ENCODE data around the gene RPS8.
"Not testable (repeated sequence)": the region's sequence is repeated elsewhere in the genome, so short reads cannot be mapped to it uniquely, and the experiment has no call there.

The RPS8 gene

GRCh38 chr1:44803312-44804095 lies 28.2 kb downstream of the RPS8 start:
- no peak for DNase-seq

GRCh38 chr1:44805311-44806024 lies 30.1 kb downstream of the RPS8 start:
- no peak for DNase-seq

GRCh38 chr1:44806025-44806703 lies 30.8 kb downstream of the RPS8 start:
- no peak for DNase-seq

GRCh38 chr1:44806704-44807363 lies 31.5 kb downstream of the RPS8 start, which contains the start of gene DYNLT4:
Gene DYNLT4 (minus strand): TSS chr1:44807351. CDS start chr1:44806668, 683 bp downstream.
- DNase-seq = no peak

GRCh38 chr1:44807364-44808062 lies 32.2 kb downstream of the RPS8 start:
- DNase-seq = no peak

- DNase-seq = no peak
These were observed 33.0 kb downstream of the RPS8 start, which contains the start of gene BTBD19 for GRCh38 chr1:44808063-44808937. Gene BTBD19 (plus strand): TSS chr1:44808523. CDS start chr1:44808821, 298 bp downstream.

GRCh38 chr1:44808938-44809917 lies 33.9 kb downstream of the RPS8 start:
- no peak for DNase-seq

- DNase-seq = no peak
These were observed 34.9 kb downstream of the RPS8 start for GRCh38 chr1:44810101-44810761.

GRCh38 chr1:44810762-44811105 lies 35.4 kb downstream of the RPS8 start:
- not testable (repeated sequence) for DNase-seq

GRCh38 chr1:44811234-44811633 lies 35.9 kb downstream of the RPS8 start:
- no peak for DNase-seq

- DNase-seq = no peak
These were observed 37.6 kb downstream of the RPS8 start for GRCh38 chr1:44812822-44813543.

- not testable (repeated sequence) for DNase-seq
These were observed 40.6 kb downstream of the RPS8 start for GRCh38 chr1:44815926-44816325.

GRCh38 chr1:44817307-44817706 lies 42.0 kb downstream of the RPS8 start:
- no peak for DNase-seq

- no peak for DNase-seq
These were observed 42.6 kb downstream of the RPS8 start for GRCh38 chr1:44817771-44818495.

GRCh38 chr1:44819196-44819607 lies 43.9 kb downstream of the RPS8 start:
- no peak for DNase-seq

- DNase-seq = no peak
These were observed 44.4 kb downstream of the RPS8 start for GRCh38 chr1:44819608-44820327.

Data from NCI-H1694 treated with DMSO at 0.1 percent for 48 hours (cell line).